K562 (cell line): Measurements from ENCODE around the gene PLAAT4.

Experiments
- CTCF ChIP-seq, 3 experiments: IDR thresholded peaks in 2 of 3; conservative IDR thresholded peaks in 1 of 3; 2 replicates each; pipeline ENCODE4 v1.5.1; 2011 to 2012; ENCODE audit warnings: low read length in 3 of 3, mild to moderate bottlenecking in 3 of 3, control low read depth in 2 of 3, improper control_type of control experiment in 1 of 3, inconsistent platforms in 1 of 3, low read depth in 1 of 3, mixed read lengths in 1 of 3, moderate library complexity in 1 of 3; ENCODE audit not compliant: insufficient read depth in 2 of 3
- ERF ChIP-seq: fragments of 450-650 bp; formaldehyde crosslinking; IDR thresholded peaks from 2 replicates; pipeline ENCODE4 v1.4.0; 2020; ENCODE audit warnings: mild to moderate bottlenecking, mixed read lengths
- NCOA1 ChIP-seq: fragments of 450-650 bp; IDR thresholded peaks from 2 replicates; pipeline ENCODE4 v1.6.1; 2016; ENCODE audit warnings: low read depth
- POLR2AphosphoS5 ChIP-seq: IDR thresholded peaks from 2 replicates; pipeline ENCODE4 v1.6.1; 2011; ENCODE audit warnings: mild to moderate bottlenecking, low read depth, low read length, moderate library complexity; ENCODE audit not compliant: control insufficient read depth, insufficient read depth
- SETDB1 ChIP-seq: IDR thresholded peaks from one replicate; pipeline ENCODE4 v1.6.1; 2012; ENCODE audit warnings: low read length, control low read depth, inconsistent platforms
- ZEB2 ChIP-seq: fragments of 450-650 bp; IDR thresholded peaks from 2 replicates; pipeline ENCODE4 v1.6.1; 2016

- TF ChIP-seq SETDB1 (no peak), ERF (CRISPR knock-in tag) (no peak), POLR2AphosphoS5 (no peak), ZEB2 (no peak), CTCF (IDR thresholded peaks at IDR 0.05 in 2 of 3, conservative IDR thresholded peaks at IDR 0.05 in 1 of 3; ENCODE audit: insufficient read depth in 2 of 3, low read depth in 1 of 3, low read length in 3 of 3) (no peak), NCOA1 (no peak)
Observed at GRCh38 chr11:63505857-63506528, 30.6 kb upstream of the PLAAT4 start, which contains the start of gene LGALS12.
